GM21786 (cell line): Measurements from ENCODE around the gene RNF126.
"Not testable (repeated sequence)": the region's sequence is repeated elsewhere in the genome, so short reads cannot be mapped to it uniquely, and the experiment has no call there.

Experiments
- ATAC-seq: cut with Tn5 transposase; IDR thresholded peaks from one replicate; pipeline ENCODE4 v1.9.1; 2021; ENCODE audit not compliant: unreplicated experiment

RNF126 gene

DNA sequence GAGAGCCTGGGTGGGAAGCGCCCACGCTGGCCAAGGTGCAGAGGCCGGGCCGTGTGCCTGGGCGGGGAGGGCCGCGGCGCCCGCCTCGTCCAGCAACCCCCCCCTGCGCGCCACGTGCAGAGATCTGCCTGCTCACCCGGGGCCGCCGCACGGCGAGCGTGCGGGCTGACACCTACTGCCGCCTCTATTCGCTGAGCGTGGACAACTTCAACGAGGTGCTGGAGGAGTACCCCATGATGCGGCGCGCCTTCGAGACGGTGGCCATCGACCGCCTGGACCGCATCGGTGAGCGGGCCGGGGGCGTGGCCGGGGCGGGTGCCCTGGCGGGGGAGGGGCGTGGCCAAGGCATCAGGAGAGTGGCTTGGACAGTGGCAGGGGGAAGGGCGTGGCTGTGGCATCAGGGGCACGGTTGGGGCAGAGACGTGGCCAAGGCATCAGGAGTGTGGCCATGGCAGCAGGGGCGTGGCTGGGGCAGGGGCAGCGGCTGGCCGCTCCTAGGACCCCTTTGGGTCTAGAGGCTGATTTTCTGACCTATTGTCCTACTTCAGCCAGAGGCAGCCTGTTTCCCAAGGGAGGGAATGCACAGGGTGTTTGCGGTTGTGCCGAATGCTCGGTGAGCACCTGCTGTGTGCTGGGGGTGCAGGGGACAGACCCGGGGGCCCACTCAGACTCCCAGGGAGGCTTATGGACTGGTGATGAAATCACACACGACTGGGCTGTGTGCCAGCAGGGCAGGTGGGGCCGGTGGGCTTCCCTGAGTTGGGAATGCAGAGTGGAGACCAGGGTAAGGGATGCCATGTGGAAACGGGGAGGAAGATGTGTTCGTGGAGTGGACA is 49.1 kb downstream of the RNF126 start:
- no peak for ATAC-seq

DNA sequence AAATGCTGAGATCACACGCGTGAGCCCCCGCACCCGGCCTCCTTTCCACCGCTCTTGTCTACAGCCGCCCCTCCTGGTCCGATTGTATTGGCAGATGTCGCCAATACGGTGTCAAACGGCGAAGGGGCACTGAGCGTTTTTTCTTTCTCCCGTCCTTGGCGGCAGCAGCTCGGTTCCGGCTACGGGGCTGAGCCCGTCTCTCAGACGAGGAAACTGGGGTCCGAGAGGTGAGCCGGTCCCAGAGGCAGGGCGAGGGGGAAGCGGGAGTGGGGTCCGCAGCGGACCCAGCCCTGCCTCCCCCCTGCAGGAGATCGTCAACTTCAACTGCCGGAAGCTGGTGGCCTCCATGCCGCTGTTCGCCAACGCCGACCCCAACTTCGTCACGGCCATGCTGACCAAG is 50.1 kb downstream of the RNF126 start:
- no peak for ATAC-seq

DNA sequence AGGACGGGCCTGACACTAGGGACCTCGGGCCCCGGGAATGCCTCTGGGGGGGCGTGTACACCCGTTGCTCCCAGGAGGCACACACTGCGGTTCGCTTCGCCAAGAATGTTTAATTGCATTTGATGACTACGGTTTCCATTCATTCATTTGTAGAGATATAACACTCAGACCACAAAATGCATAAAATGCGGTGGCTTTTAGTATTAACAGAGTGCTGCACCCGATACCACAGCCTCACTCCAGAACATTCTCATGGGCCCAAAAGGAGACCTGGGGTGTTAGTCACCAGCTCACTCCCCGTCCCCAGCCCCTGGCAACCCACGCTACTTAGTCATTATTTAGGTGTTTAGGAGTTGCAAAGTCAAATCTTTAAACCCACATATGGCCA is 51.5 kb downstream of the RNF126 start:
- ATAC-seq: no peak

DNA sequence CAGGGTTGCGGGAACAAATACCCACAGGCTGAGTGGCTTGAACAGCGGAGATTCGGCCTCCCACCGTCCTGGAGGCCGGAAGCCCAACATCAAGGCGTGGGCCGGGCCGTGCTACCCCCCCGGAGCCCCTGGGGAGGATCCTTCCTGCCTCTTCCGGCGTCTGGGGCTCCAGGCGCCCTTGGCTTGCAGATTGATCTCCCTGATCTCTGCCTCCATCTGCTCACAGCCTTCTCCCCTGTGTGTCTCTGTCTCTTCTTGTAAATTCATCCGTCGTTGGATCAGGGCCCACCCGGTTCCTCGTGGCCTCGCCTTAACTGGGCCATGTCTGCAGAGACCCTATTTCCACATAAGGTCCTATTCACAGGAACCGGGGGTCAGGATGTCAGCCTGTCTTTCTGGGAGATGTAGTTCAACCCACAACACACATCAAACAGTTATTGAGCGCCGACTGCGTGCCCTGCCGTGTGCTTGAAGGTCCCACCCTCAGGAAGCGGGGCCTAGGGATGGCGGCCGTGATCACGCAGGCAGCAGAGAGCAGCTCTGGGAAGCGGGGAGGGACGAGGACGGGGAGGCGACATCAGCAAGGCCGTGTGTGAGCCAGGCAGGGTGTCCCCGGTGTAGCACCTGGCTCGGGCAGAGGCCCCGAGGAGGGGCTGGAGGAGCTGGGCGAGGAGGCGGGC is 52.1 kb downstream of the RNF126 start:
- ATAC-seq: no peak

DNA sequence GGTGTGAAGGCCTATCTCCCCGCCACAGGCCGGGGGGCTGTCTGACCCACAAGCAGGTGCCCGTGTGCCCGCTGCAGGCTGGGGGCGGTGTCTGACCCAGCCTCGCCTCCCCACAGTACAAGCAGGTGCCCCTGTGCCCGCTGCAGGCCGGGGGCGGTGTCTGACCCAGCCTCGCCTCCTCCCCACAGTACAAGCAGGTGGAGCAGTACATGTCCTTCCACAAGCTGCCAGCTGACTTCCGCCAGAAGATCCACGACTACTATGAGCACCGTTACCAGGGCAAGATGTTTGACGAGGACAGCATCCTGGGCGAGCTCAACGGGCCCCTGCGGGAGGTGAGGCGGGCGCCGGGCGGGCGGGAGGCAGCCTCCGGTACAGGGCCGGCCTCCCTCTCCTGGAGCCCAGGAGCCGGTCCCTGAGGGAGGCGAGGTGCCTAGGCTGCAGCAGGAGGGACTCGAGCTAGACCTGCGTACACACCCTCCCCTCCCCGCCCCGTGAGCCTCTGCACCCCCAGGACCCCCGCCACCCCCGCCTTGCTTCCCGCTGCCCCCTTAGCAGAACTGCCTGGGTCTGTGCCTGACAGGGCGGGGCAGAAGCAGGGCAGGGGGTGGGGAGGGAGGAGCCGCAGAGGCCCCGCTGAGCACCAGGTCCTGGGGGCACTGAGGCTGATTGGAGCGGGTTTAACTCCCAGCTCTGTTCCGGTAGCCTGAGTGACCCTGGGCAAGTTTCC is 52.8 kb downstream of the RNF126 start:
- no peak for ATAC-seq

DNA sequence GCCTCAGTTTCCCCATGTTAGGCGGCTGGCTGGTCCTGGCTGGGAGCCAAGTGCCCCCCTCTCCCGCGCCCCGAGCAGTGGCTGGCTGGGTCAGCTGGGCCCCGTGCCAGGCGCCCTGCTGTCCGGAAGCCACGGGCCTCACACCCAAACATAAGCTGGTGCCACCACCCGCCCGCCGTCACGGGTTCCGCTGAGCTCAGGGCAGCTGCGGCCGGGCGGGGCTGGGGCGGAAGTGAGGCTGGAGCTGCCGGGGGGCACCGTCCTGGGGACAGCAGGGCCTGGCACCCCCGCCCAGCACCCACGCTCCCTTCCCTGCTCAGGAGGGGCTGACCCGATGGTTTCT is 54.0 kb downstream of the RNF126 start:
- no peak for ATAC-seq

DNA sequence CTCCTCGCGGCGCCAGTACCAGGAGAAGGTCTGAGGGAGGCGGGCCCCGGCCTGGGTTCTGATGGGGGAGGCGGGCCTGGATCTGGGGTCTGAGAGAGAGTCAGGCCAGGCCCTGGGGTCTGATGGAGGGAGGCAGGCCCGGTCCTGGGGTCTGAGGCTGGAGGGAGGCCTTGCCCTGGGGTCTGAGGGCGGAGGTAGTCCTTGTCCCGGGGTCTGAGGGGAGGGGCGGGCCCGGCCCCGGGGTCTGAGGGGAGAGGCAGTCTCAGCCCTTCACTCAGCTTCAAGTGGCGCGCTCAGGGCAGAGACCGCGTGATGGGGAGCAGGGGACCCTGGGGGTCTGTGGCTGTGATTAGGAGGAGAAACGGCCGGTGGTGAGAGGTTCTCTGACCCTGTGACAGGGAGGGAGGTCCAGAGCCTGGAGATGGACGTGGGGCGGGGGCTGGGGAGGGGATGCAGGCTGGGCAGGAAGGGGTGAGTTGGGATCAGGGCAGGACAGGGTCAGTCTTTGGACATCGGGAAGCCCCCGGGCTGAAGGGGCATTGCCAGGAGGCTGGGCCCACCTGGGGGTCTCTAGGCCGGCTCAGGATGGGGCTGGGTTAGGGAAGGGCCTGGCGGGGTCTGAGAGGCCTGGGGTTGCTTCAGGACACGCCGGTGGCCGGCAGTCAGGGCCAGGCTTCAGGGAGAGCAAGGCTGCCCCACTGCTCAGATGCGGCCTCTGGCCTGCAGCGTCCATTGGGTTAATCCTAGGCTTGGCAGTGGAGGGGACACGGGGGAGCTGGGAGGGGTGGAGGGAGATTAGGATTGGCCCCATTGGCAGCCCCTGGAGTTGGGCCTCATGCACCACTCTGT is 54.6 kb downstream of the RNF126 start:
- no peak for ATAC-seq

DNA sequence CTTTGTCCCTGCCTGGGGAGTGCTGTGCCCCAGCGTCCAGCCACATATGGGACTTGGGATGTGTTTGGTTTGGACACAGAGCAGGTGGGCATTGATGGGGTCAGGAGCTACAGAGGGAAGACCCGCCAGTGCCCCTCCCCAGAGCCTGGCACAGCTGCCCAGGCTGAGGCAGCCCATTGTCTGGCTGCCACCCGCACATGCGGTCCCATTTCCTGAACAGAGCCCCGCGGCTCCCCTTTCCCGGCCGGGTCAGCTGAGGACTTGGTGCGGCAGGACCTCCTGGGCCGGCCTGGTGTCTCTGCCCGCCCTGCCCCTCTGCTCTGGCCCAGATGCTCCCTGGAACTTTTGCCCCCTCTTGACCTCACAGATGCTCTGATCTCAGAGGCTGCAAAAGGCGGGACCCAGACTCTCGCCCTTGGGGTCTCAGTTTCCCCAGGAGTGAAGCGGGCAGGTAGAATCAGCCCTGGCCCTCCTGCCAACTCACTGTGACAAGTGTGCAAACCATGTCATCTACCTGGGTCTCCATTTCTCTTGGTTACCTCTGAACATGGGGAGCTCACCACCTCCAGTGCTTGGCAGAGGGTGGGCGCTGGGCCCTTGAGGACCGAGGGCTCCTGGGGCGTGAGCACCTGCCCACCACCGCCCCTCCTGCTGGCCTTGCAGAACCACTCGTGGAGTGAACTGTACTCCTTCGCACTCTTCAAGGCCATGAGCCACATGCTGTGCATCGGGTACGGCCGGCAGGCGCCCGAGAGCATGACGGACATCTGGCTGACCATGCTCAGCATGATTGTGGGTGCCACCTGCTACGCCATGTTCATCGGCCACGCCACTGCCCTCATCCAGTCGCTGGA is 55.5 kb downstream of the RNF126 start:
- ATAC-seq: no peak

DNA sequence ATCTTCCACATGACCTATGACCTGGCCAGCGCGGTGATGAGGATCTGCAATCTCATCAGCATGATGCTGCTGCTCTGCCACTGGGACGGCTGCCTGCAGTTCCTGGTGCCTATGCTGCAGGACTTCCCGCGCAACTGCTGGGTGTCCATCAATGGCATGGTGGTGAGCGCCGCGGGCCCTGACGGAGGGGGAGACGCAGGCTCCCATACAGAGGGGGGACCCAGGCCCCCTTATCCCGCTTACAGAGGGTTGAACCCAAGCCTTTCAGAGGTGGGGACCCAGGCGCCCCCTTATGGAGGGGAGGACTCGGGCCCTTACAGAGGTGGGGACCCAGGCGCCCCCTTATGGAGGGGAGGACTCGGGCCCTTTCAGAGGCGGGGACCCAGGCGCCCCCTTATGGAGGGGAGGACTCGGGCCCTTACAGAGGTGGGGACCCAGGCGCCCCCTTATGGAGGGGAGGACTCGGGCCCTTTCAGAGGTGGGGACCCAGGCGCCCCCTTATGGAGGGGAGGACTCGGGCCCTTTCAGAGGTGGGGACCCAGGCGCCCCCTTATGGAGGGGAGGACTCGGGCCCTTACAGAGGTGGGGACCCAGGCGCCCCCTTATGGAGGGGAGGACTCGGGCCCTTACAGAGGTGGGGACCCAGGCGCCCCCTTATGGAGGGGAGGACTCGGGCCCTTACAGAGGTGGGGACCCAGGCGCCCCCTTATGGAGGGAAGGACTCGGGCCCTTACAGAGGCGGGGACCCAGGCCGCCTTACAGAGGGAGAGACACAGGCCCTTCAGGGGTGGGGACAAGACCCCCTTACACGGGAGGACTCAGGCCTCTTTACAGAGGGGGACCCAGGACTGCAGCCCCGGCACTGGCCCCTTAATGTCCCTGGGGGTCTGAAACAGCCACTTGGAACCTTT is 57.7 kb downstream of the RNF126 start:
- ATAC-seq: not testable (repeated sequence)

DNA sequence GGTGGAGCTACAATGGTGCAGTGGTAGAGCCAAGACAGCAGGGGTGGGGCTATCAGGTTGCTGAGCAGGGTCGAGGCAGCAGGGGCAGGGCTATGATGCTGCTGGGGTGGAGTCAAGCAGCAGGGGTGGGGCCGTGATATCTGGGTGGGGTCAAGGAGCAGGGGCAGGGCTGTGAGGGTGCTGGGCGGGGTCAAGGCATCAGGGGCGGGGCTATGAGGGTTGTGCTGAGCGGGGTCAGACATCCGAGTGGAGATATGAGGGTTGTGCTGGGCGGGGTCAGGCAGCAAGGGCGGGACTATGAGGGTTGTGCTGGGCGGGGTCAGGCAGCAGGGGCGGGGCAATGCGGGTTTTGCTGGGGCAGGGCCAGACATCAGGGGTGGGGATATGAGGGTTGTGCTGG is 58.7 kb downstream of the RNF126 start:
- ATAC-seq: no peak

DNA sequence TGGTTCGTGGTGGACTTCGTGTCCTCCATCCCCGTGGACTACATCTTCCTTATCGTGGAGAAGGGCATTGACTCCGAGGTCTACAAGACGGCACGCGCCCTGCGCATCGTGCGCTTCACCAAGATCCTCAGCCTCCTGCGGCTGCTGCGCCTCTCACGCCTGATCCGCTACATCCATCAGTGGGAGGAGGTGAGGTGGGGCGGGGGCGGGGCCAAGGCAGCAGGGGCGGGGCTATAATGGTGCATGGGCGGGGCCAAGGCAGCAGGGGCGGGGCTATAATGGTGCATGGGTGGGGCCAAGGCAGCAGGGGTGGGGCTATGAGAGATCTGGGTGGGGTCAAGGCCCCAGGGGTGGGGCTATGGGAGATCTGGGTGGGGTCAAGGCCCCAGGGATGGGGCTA is 59.2 kb downstream of the RNF126 start:
- ATAC-seq: not testable (repeated sequence)

DNA sequence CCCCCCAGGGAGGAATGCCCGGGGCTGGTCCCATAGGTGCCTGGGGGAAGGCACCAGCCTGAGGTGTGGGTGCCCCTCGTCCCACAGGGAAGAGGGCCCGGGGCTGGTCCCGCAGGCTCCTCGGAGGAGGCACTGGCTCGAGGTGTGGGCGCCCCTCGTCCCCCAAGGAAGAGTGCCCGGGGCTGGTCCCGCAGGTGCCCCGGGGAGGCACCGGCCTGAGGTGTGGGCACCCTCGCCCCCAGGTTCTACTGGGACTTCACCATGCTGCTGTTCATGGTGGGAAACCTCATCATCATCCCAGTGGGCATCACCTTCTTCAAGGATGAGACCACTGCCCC is 59.7 kb downstream of the RNF126 start:
- not testable (repeated sequence) for ATAC-seq

DNA sequence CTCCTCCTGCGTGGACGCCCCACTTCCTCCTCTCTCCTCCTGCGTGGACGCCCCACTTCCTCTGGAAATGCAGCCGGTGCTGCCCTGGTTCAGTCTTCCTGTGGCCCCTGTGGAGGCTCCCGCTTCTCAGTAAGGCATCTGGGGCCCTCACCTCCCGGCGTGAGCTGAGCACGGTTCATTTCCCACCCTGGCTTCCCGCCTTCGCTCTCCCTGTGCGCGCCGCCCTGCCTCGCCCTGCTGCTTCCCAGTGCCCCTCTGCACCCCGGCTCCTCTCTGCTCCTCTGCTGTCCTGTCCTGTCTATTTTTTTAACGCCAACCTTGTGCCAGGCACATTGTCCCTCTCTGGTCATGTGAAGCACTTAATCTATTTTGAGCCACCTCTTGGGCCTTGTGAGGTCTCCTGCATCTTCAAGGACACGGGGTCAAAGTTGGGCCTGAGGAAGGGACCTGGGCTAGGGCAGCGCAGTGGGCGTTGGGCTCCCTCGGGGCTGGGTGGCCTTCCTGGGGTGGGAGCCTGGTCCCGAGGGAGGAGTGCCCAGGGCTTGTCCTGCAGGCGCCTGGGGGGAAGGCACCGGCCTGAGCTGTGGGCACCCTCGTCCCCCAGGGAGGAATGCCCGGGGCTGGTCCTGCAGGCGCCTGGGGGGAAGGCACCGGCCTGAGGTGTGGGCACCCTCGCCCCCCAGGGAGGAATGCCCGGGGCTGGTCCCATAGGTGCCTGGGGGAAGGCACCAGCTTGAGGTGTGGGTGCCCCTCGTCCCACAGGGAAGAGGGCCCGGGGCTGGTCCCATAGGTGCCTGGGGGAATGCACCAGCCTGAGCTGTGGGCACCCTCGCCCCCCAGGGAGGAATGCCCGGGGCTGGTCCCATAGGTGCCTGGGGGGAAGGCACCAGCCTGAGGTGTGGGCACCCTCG is 60.4 kb downstream of the RNF126 start:
- no peak for ATAC-seq

DNA sequence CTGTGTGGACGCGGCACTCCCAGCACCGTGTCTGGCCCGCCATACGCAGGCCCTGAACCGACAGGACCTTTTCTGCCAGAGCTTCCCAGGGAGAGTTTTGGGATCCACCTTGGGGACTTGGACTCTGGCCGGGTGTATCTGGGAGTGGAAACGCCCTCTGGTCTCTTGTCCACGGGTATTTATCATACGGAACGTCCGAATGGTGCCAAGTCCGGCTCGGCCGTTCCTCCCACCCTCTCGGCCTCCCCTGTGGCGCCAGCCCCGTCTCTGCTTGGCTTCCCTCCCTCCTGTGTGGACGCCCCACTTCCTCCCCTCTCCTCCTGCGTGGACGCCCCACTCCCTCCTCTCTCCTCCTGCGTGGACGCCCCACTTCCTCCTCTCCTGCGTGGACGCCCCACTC is 61.2 kb downstream of the RNF126 start:
- no peak for ATAC-seq

DNA sequence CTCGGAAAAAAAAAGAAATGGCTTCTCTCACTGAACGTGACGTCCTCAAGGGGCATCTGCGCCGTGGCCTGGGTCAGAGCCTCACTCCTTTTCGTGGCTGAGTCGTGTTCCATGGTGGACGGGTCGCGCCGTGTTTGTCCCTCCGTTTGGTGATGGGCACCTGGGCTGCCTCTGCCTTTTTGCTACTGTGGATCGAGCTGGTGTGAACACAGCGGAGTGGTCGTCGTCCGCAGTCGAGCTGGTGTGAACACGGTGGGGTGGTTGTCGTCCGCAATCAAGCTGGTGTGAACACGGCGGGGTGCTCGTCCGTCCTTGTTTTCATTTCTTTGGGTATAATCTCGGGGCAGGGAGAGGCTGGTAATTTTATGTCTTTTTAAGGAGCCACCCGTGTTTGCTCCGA is 61.7 kb downstream of the RNF126 start:
- ATAC-seq: no peak
